Amygdala (tissue), 56 donors: ENCODE data around the gene FRRS1L.

ENCODE experiments used
- DNase-seq, 56 donors: peaks; one replicate each; lab custom pipeline; 2025; lab: John Stamatoyannopoulos, UW

FRRS1L gene

GRCh38 chr9:109082091-109082620, 84.9 kb downstream of the FRRS1L start:
- no peak for DNase-seq
